Suprapubic skin (tissue), 4 donors: Measurements from ENCODE around the gene CRAT. TPM values are rescaled to one million over a fixed set of nuclear protein-coding genes. Genes with fewer than 3 reads are reported as not detected.

Experiments
- DNase-seq, 2 donors: peaks; one replicate each; pipeline ENCODE4 v3.0.0-alpha.2; 2019; ENCODE audit warnings: low spot score in 2 of 2
- H3K27ac ChIP-seq: fragments of 200-600 bp; sonication (generic); one replicate; pipeline ENCODE4 v1.5.1; 2019
- H3K27me3 ChIP-seq: fragments of 200-600 bp; sonication (generic); one replicate; pipeline ENCODE4 v1.5.1; 2019
- H3K36me3 ChIP-seq: fragments of 200-600 bp; sonication (generic); one replicate; pipeline ENCODE4 v1.5.1; 2019
- H3K4me1 ChIP-seq: fragments of 200-600 bp; sonication (generic); one replicate; pipeline ENCODE4 v1.5.1; 2019
- H3K4me3 ChIP-seq: fragments of 200-600 bp; sonication (generic); one replicate; pipeline ENCODE4 v1.5.1; 2019; ENCODE audit warnings: mild to moderate bottlenecking
- H3K9me3 ChIP-seq: fragments of 200-600 bp; sonication (generic); one replicate; pipeline ENCODE4 v1.5.1; 2019
- EP300 ChIP-seq: sonication (generic); formaldehyde crosslinking; IDR thresholded peaks from one replicate; pipeline ENCODE4 v1.6.1; 2017; ENCODE audit warnings: antibody characterized with exemption
- POLR2A ChIP-seq, 2 donors: fragments of 450-650 bp; IDR thresholded peaks; one replicate each; pipeline ENCODE4 v1.6.1; 2017; ENCODE audit warnings: antibody characterized with exemption in 2 of 2, mild to moderate bottlenecking in 2 of 2, moderate library complexity in 2 of 2
- POLR2AphosphoS5 ChIP-seq, 3 donors: sonication (generic); formaldehyde crosslinking; IDR thresholded peaks; one replicate each; pipeline ENCODE4 v1.6.1; 2017; ENCODE audit warnings: antibody characterized with exemption in 3 of 3
- WGBS: methylation state at CpG from one replicate; pipeline ENCODE4 v1.1.5; 2018; 5-methylcytosine and 5-hydroxymethylcytosine counted together
- total RNA-seq, 4 donors: library from RNA; depleted of rRNA; stranded (reverse); fragments of >200 nt; gene quantifications; one replicate each; pipeline ENCODE4 v1.1.0, GENCODE V29; 2016
- TF ChIP-seq, protein P1 (sequence below), 2 donors: fragments of 200-600 bp in 1 of 2; fragments of 450-650 bp in 1 of 2; sonication (generic) in 1 of 2; IDR thresholded peaks; one replicate each; pipeline ENCODE4 v1.5.1; 2016 to 2019; ENCODE audit warnings: antibody characterized with exemption in 2 of 2, mild to moderate bottlenecking in 1 of 2, moderate library complexity in 1 of 2

CRAT gene
- total RNA-seq, 4 donors from 2014 or later: 27.4 to 156 (median 42.8) TPM

DNA sequence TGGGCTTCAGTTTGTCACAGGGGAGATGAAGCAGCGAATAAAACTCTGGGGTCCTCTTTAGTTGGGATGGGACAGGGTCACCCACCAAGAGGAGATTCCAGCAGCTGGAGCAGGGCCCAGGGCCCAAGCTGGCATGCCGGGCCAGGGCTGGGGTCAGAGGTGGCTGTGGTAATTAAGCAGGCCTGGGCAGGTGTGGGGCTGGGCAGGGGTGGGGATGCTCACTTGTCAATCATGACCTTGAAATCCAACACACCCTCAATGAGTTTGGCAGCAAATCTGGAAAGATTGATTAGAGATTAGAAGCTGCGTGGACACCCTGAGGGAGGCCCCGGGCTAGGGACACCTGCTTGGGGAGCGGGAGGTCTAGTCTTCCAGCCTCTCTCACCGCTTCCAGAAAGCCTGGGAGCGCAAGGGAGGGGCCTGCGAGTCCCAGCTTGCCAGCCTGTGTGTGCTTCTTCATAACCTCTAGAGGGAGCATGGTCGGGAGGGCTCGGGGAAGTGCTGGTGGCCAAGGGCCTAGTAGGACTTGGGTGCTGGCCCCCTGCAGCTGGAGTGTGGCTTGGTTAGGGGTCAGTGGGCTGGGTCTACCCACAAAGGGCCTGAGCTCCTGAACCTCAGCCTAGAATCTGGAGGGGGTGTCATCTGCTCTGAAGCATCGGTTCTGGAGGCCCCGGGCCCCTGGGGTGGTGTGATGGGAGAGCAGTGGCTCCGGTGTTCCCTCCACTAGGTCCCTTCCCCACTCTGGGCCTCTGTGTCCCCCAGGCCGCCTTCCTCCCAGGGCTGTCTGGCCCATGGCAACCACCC lies 7.6 kb downstream of the CRAT start:
- Histone ChIP-seq H3K4me3 (no peak overlapping the region), H3K4me1 (peaks cover 20% of the 10 kb centered on the region), H3K27ac (no peak overlapping the region), H3K9me3 (no peaks in the 10 kb centered on the region), H3K36me3 (peaks cover 18% of the 10 kb centered on the region), H3K27me3 (no peaks in the 10 kb centered on the region)
- TF ChIP-seq, protein P1, sequence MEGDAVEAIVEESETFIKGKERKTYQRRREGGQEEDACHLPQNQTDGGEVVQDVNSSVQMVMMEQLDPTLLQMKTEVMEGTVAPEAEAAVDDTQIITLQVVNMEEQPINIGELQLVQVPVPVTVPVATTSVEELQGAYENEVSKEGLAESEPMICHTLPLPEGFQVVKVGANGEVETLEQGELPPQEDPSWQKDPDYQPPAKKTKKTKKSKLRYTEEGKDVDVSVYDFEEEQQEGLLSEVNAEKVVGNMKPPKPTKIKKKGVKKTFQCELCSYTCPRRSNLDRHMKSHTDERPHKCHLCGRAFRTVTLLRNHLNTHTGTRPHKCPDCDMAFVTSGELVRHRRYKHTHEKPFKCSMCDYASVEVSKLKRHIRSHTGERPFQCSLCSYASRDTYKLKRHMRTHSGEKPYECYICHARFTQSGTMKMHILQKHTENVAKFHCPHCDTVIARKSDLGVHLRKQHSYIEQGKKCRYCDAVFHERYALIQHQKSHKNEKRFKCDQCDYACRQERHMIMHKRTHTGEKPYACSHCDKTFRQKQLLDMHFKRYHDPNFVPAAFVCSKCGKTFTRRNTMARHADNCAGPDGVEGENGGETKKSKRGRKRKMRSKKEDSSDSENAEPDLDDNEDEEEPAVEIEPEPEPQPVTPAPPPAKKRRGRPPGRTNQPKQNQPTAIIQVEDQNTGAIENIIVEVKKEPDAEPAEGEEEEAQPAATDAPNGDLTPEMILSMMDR (IDR thresholded peaks at IDR 0.05): peak; percentile 2 to 71
- TF ChIP-seq POLR2AphosphoS5 (IDR thresholded peaks at IDR 0.05) (no peak), POLR2A (IDR thresholded peaks at IDR 0.05) (no peak), EP300 (no peak)
- 46% methylated on average over 11 of the region's 14 CpGs for WGBS
- peak in 1 of 2 donors; percentile 77 for DNase-seq

DNA sequence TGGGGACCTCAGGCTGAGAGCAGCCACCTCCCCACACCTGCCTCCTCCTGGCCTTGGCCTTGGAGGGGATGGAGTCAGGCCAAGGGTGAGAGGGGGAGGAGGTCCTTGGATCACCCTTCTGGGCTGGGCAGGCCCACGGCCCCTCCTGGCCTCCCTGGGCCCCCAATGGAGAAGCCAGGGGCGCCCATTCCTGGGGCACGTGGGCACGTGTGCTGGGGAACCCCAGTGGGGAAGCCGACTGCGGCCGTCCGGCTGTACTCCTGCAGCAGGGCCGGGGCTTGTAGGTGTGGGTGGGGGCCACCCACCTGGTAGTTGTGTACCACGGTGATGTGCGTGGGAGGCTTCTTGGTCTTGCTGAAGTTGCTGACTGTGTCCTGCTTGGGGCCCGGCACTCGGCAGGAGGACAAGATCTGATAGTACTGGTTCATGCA lies 8.5 kb downstream of the CRAT start:
- TF ChIP-seq POLR2AphosphoS5 (IDR thresholded peaks at IDR 0.05) (no peak), EP300 (no peak), POLR2A (IDR thresholded peaks at IDR 0.05) (no peak)
- TF ChIP-seq, protein P1 (IDR thresholded peaks at IDR 0.05): no peak
- peaks cover 15% of the 10 kb centered on the region for H3K4me1 ChIP-seq
- no peaks in the 10 kb centered on the region for H3K27me3 ChIP-seq
- H3K27ac ChIP-seq: no peak overlapping the region
- DNase-seq: no peak
- WGBS: 63% methylated on average over 2 of the region's 13 CpGs
- H3K4me3 ChIP-seq: no peak overlapping the region
- peaks cover 20% of the 10 kb centered on the region for H3K36me3 ChIP-seq
- H3K9me3 ChIP-seq: no peaks in the 10 kb centered on the region

DNA sequence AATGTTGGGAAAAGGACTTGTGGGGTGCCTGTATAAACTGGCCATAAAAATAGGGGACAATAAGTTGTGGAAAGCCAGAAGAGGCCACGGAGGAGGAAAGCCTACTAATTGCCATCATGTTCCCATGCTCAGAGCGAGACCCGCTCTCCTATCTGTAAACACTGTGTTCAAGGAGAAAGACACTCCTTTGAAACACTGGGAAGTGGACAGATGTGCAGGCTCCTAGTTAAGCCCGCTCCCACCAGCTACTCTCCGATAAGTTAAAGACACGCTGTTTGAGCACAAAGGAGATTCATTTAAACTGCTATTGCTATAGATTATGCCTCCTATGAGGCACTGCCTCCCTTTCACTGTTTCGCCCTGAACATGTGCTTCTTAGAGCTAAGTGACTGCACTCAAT lies 9.3 kb downstream of the CRAT start:
- 96% methylated on average over 7 of the region's 7 CpGs for WGBS

DNA sequence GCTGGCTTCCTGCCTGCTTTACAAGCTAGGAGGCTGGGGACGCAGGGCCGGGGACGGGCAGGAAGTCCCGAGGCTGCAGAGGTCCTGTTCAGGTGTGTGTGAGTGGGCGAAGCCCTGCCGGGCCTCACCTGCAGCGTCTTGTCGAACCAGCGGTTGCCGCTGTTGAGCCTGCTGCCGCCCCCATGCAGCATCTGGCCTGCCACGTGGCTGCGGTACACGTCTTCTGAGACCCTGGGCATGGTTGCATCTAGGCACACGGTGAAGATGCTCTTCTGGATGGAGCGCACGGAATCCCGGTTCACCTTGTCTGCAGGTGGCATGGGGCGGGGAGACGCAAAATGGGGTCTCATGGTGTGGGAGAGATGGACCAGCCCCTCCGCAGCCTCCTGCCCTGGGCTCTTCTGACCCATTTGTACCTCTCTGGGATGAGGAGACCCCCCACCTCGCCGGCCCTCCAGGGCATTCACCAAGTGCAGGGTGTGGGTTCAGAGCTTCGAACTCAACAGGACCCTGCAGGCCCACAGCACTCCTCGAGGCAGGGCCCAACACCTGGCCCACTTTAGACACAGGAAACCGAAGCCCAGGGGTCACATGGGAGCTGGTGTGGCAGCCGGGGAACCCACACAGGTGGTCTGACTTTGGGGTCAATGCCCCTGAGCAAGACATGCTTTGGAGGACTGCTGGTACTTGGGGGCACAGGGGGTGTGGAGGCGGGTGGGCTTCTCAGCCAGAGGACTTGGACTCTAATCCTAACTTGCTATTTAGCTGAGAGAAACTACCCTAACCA lies 10.0 kb downstream of the CRAT start:
- TF ChIP-seq, protein P1 (IDR thresholded peaks at IDR 0.05): no peak
- TF ChIP-seq POLR2A (IDR thresholded peaks at IDR 0.05): no peak
- no peak for TF ChIP-seq POLR2AphosphoS5 (IDR thresholded peaks at IDR 0.05)
- no peak for TF ChIP-seq EP300
- H3K27me3 ChIP-seq: no peaks in the 10 kb centered on the region
- H3K4me3 ChIP-seq: no peak overlapping the region
- H3K27ac ChIP-seq: no peak overlapping the region
- H3K9me3 ChIP-seq: no peaks in the 10 kb centered on the region
- DNase-seq: no peak
- H3K4me1 ChIP-seq: peaks cover 15% of the 10 kb centered on the region
- H3K36me3 ChIP-seq: peaks cover 29% of the 10 kb centered on the region
- WGBS: 100% methylated on average over 2 of the region's 28 CpGs

More for the DNA sequence above, 9.3 kb downstream of the CRAT start:
- no peak for DNase-seq
- H3K9me3 ChIP-seq: no peaks in the 10 kb centered on the region
- H3K36me3 ChIP-seq: peaks cover 22% of the 10 kb centered on the region
- H3K27ac ChIP-seq: no peak overlapping the region
- TF ChIP-seq POLR2A (IDR thresholded peaks at IDR 0.05) (no peak), POLR2AphosphoS5 (IDR thresholded peaks at IDR 0.05) (no peak), EP300 (no peak)
- TF ChIP-seq, protein P1 (IDR thresholded peaks at IDR 0.05): no peak
- H3K27me3 ChIP-seq: no peaks in the 10 kb centered on the region
- peaks cover 15% of the 10 kb centered on the region for H3K4me1 ChIP-seq
- no peak overlapping the region for H3K4me3 ChIP-seq

DNA sequence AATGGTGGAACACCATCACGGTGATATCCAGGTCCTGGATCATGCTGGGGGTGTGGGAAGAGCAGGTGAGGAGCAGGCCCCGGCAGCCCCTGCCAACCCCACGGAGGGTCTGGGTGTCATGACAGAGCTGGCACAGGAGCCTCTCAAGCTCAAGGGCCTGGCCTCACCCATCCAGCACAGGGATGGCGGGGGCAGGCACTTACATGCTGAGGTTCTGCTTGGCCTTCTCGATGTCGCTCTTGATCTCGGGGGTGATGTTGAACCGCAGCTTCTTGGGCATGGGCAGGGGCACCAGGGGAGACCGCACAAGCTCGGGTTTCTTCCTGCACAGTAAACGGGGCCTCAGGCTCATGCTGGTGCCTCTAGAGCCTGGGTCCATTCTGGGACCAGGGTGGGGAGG lies 12.3 kb downstream of the CRAT start:
- Histone ChIP-seq H3K27me3 (no peaks in the 10 kb centered on the region), H3K36me3 (peaks cover 37% of the 10 kb centered on the region), H3K27ac (no peak overlapping the region), H3K9me3 (no peaks in the 10 kb centered on the region), H3K4me1 (peaks cover 11% of the 10 kb centered on the region), H3K4me3 (no peak overlapping the region)
- DNase-seq: no peak
- WGBS: 89% methylated on average over 9 of the region's 11 CpGs
- TF ChIP-seq EP300 (no peak), POLR2AphosphoS5 (IDR thresholded peaks at IDR 0.05) (no peak), POLR2A (IDR thresholded peaks at IDR 0.05) (no peak)
- TF ChIP-seq, protein P1 (IDR thresholded peaks at IDR 0.05): no peak
